EH (cell line): ENCODE measurements around the gene CBLIF.
A peak's percentile ranks its signal among the peaks of the same experiment; 100 is the strongest.
"Not testable (repeated sequence)": the region's sequence is repeated elsewhere in the genome, so short reads cannot be mapped to it uniquely, and the experiment has no call there.

Experiments used
- DNase-seq: peaks from one replicate; pipeline ENCODE4 v3.0.0-alpha.2; 2015; ENCODE audit warnings: low read depth

CBLIF gene

GRCh38 chr11:59794417-59794816, 50.9 kb downstream of the CBLIF start:
- no peak for DNase-seq

GRCh38 chr11:59792507-59792906, 52.8 kb downstream of the CBLIF start:
- no peak for DNase-seq

GRCh38 chr11:59791639-59792038, 53.7 kb downstream of the CBLIF start:
- DNase-seq, result peak; percentile 44

- peak; percentile 88 for DNase-seq
Observed at GRCh38 chr11:59787816-59788215, 57.5 kb downstream of the CBLIF start.

GRCh38 chr11:59787255-59787588, 58.1 kb downstream of the CBLIF start:
- DNase-seq, result no peak

- DNase-seq, result no peak
Observed at GRCh38 chr11:59785818-59786217, 59.5 kb downstream of the CBLIF start.

- DNase-seq, result not testable (repeated sequence)
Observed at GRCh38 chr11:59784441-59784840, 60.9 kb downstream of the CBLIF start.

- DNase-seq, result no peak
Observed at GRCh38 chr11:59783632-59784090, 61.6 kb downstream of the CBLIF start.

- DNase-seq, result no peak
Observed at GRCh38 chr11:59782080-59782479, 63.2 kb downstream of the CBLIF start.

GRCh38 chr11:59779487-59779886, 65.8 kb downstream of the CBLIF start:
- DNase-seq, result no peak
